ENCODE data around the gene ZC3H13. TPM values are rescaled to one million over a fixed set of nuclear protein-coding genes. Genes with fewer than 3 reads are reported as not detected.

The ZC3H13 gene
- total and polyA plus RNA-seq, 2 of the 8 experiments (the other 6 are each of a cell fraction or from before 2014, with no cell fraction given) = 5.1 to 57.8 TPM

GRCh38 chr13:45954836-45955800 lies 97.4 kb downstream of the ZC3H13 start (continued):
- TF ChIP-seq USF2 (IDR thresholded peaks at IDR 0.05; ENCODE audit: low read length) = no peak

All from H1 (cell line).